Omental fat pad (tissue), 4 donors: ENCODE results near the gene ASPDH. TPM values are rescaled to one million over a fixed set of nuclear protein-coding genes. Genes with fewer than 3 reads are reported as not detected.
"Not testable (repeated sequence)": the region's sequence is repeated elsewhere in the genome, so short reads cannot be mapped to it uniquely, and the experiment has no call there.

Experiments used
- ATAC-seq: fragments of 150-250 bp; one replicate; pipeline ENCODE4 v1.9.1; 2016; ENCODE audit warnings: mild to moderate bottlenecking, moderate library complexity; ENCODE audit not compliant: low FRiP score
- DNase-seq: peaks from one replicate; pipeline ENCODE4 v3.0.0-alpha.2; 2019; ENCODE audit warnings: low spot score
- total RNA-seq, 4 donors: library from RNA; depleted of rRNA; stranded (reverse); fragments of >200 nt; gene quantifications; one replicate each; pipeline ENCODE4 v1.1.0, GENCODE V29; 2016
- TF ChIP-seq, protein P1 (sequence below), 3 donors: fragments of 450-650 bp; IDR thresholded peaks; one replicate each; pipeline ENCODE4 v1.5.1; 2016 to 2017; ENCODE audit warnings: antibody characterized with exemption in 3 of 3, mild to moderate bottlenecking in 3 of 3, moderate library complexity in 2 of 3

Gene ASPDH
- total RNA-seq, 4 donors from 2014 or later: not detected

DNA sequence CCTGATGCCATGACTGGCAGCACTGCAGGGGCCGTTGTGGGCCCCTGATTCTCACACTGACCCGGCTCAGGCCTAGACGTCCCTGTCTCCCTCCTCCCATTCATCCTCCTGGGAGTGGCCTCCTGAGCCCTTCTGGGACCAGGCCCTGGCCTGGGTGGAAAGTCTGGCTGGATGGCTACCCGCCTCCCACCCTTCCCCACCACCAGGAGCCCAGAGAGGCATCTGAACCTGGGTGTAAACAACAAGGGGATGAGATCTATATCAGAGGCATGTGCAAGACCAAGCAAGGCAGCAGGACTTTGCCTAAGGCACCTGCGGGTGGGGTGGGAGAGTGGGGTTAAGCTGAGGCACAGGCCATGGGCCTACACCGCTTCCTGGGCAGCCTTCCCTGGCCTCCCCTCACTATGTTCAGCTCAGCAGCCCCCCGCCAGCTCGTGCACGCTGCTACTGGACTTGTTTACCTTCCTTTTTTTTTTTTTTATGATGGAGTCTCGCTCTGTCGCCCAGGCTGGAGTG lies 22.0 kb upstream of the ASPDH start:
- DNase-seq (no peak), ATAC-seq (no peak)
- TF ChIP-seq, protein P1, sequence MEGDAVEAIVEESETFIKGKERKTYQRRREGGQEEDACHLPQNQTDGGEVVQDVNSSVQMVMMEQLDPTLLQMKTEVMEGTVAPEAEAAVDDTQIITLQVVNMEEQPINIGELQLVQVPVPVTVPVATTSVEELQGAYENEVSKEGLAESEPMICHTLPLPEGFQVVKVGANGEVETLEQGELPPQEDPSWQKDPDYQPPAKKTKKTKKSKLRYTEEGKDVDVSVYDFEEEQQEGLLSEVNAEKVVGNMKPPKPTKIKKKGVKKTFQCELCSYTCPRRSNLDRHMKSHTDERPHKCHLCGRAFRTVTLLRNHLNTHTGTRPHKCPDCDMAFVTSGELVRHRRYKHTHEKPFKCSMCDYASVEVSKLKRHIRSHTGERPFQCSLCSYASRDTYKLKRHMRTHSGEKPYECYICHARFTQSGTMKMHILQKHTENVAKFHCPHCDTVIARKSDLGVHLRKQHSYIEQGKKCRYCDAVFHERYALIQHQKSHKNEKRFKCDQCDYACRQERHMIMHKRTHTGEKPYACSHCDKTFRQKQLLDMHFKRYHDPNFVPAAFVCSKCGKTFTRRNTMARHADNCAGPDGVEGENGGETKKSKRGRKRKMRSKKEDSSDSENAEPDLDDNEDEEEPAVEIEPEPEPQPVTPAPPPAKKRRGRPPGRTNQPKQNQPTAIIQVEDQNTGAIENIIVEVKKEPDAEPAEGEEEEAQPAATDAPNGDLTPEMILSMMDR (IDR thresholded peaks at IDR 0.05): no peak

GRCh38 chr19:50534478-50534877 lies 20.8 kb upstream of the ASPDH start:
- DNase-seq: no peak
- TF ChIP-seq, protein P1 (IDR thresholded peaks at IDR 0.05): no peak
- ATAC-seq: no peak

DNA sequence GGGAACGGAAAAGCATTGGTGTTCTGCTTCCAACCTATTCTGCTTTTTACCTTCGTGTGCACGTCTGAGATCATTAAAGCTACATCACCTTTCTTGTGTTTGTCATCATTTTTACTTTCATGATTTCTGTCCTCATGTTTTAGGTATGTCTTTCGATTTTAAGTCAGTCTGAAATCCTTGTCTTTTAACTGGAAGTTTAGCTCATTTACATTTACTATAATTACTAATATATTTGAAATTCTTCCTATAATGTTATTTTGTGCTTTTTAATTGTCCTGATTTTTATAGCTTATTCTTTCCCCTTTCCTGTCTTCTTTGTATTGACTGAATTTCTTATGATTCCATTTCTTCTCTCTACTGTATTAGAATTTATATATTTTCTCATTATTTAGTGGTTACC lies 19.2 kb upstream of the ASPDH start:
- DNase-seq (no peak), ATAC-seq (no peak)
- TF ChIP-seq, protein P1 (IDR thresholded peaks at IDR 0.05): no peak

- TF ChIP-seq, protein P1 (IDR thresholded peaks at IDR 0.05): no peak
- no peak for DNase-seq
- peak; percentile 57 for ATAC-seq
Measured at GRCh38 chr19:50531171-50531612, 17.5 kb upstream of the ASPDH start.

DNA sequence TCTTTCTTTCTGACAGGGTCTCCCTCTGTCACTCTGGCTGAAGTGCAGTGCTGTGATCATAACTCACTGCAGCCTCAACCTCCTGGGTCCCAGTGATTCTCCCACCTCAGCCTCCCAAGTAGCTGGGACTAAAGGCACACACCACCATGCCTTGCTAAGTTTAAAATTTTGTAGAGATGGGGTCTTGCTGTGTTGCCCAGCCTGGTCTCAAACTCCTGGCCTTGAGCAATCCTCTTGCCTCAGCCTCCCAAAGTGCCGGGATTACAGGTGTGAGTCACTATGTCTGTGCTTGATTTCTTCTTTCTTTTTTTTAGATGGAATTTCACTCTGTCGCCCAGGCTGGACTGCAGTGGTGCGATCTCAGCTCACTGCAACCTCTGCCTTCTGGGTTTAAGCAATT lies 14.3 kb upstream of the ASPDH start:
- not testable (repeated sequence) for ATAC-seq, DNase-seq

DNA sequence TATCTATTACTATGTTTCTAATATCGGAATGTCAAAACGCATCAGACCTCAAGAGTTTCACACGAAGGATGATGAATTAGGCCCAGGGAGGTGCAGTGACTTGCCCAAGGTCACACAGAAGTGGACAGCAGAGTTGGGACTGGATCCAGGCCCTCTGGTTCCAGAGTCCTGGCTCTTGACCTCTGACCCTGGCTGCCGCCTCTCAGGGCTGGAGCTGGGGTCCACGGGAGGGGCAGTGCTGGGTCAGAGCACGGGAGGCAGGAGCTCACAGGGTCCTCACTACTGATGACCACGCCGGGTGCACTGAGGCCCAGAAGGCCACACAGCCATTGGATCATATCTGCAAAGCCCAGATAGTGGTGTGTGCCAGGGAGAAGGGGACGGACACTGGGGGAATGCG lies 9.2 kb upstream of the ASPDH start:
- TF ChIP-seq, protein P1 (IDR thresholded peaks at IDR 0.05): no peak
- ATAC-seq: no peak

DNA sequence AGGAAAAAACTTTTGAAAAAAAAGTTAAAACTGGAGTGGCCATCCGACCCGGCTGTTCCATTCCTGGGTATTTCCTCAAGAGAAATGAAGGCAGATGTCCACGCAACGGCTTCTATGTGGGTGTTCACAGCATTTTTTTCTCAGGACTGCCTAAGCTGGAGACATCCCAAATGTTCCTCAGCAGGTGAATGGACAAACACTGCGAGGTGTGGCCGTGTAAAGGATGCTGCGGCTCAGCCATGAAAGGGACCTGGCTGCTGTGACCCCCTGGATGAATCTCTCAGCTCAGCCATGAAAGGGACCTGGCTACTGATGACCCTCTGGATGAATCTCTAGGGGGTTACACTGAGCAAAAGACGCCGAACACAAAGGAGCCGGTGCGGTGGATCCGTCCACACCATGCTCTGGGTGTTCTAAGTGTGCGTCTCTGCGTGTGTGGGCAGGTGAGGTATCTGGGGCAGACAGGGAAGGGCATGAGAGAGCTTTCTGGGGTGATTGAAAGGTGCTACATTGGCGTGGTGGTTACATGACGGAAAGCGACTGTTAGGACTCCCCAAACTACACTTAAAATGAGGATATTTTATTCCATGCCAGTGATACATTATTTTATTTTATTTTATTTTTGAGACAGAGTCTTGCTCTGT lies 7.2 kb upstream of the ASPDH start:
- ATAC-seq (no peak), DNase-seq (no peak)
- TF ChIP-seq, protein P1 (IDR thresholded peaks at IDR 0.05): no peak

More for the DNA sequence above, 9.2 kb upstream of the ASPDH start:
- DNase-seq: no peak
